HS-27A (cell line): Measurements from ENCODE around the gene UBE2J2.

ENCODE experiments used
- DNase-seq: peaks from one replicate; pipeline ENCODE4 v3.0.0-alpha.2; 2012; ENCODE audit warnings: low read depth, missing footprints

The UBE2J2 gene

DNA sequence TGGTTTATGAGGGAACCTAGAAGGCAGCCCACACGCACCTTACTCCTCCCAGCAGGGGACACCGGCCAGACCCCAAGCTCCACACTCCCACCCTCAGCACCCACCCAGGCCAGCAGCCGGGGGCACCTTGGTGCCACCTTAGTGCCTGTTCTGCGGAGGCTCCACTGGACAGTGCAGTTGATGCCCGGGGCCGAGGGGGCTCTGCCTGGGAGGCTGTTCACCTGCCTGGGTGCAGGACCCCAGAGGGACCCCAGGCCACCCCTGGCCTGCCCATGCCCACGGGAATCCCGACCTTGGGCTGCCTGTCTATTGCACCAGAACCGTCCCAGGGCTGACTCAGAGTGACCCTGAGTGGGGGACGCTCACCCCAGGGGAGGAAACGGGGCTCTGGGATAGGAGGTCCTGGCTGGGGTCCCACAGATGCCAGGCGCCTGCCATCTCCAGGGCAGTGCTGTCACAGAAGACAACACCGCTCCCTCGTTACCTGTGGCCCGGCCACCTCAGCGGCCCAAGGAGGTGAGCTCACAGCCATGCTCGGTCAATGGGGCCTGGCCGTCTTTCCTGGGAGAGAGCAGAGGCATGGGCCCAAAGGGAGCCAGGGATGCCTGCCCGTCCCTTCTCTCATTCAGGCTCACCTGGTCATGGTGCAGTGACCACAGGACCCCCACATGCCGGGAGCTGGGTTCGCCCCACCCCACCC is 7.3 kb upstream of the UBE2J2 start:
- DNase-seq: no peak

- DNase-seq: no peak
Observed at GRCh38 chr1:1279028-1279427, 5.4 kb upstream of the UBE2J2 start.

DNA sequence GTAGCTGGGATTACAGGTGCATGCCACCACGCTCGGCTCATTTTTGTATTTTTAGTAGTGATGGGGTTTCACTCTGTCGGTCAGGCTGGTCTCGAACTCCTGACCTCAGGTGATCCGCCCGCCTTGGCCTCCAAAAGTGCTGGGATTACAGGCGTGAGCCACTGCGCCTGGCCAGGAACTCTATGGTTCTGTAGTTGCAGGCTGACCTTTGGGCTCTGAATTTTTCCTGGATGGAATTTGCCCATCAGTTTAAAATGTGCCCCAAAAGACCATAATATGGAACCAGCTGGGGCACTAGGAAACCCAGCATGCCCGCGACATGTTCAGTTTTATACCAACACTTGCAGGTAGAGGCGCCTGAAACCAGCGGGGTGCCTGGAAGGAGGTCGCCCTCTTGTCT is 5.0 kb upstream of the UBE2J2 start:
- no peak for DNase-seq

GRCh38 chr1:1275836-1276235 is 2.2 kb upstream of the UBE2J2 start:
- no peak for DNase-seq

DNA sequence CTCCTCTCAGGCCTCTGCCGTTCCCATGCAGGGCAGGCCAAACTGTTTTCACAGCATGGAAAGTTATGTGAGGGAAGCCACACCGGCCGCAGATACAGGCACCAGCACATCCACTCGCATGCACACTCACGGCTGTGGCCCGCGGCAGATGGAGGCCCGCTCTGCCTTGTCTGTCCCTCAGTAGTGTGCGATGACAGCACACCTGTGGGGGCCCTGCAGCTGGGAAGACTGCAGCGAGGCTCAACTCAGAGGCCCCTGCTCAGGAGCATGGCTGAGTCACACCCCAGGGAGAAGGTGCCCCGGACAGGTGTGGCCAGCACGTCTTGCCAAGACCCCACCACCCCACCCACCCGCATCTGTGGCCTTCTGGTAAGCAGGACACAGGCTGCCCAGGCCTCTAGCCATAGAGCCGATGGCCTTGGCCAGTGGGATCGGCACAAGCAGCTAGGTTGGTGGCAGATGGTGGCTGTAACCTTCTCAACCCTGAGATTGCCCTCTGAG is 1.3 kb upstream of the UBE2J2 start:
- no peak for DNase-seq

- no peak for DNase-seq
Observed at GRCh38 chr1:1274299-1274930, 761 bp upstream of the UBE2J2 start.

GRCh38 chr1:1273209-1273511 is 494 bp downstream of the UBE2J2 start:
- no peak for DNase-seq

DNA sequence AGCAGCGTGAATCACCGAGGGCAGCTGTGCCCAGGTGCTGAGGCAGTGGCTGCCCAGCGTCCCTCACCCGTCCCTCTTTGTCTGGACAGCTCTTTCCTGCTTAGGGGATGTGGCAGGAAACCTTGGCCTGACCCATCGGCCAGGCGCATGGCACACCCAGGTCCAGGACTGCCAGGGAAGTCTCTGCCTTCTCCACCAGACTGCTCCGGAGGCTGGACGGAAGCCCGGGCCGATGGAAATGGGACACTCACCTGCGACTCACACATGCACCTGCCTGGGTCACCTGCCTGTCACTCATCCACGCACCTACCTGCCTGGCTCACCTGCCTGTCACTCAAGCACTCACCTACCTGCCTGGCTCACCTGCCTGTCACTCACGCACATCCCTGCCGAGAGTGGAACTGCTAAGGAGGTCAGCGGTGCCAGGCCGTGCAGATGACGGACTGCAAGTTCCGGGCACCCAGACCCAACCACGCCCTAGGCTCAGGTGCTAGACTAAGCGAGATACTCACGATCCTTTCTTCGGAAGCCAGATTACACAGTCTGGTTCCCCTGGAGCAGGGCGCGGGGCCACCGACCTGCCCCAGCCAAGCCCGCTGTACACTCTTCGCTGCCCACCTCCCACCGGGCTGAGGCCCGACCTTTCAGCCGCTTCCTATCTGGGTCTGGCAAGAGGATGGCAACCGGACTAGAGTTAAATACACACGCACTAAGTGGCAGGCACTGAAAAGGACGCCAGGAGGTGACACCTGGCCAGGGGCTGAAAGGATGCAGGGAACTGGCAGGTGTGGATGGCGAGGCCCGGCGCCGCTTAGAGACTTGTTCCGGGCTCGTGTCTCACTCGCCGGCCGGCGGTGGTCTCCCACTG is 1.1 kb downstream of the UBE2J2 start:
- no peak for DNase-seq

DNA sequence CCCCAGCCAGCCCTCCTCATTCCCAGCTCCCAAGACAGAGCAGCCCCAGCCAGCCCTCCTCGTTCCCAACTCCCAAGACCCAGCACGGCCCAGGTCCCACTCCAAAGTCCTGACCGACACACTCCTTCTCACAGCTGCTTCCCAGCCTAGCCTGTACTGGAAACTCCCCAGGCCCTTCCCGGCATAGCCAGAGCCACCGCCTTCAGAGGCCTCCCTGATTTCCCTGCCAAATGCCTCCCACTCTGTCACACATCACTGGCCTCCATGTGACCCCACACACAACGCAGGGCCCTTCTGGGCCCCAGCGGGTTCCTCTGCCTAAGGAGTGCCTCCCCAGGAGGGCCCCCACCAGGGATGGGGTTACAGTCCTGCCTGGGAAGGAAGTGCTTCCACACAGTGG is 2.8 kb downstream of the UBE2J2 start:
- DNase-seq: no peak

DNA sequence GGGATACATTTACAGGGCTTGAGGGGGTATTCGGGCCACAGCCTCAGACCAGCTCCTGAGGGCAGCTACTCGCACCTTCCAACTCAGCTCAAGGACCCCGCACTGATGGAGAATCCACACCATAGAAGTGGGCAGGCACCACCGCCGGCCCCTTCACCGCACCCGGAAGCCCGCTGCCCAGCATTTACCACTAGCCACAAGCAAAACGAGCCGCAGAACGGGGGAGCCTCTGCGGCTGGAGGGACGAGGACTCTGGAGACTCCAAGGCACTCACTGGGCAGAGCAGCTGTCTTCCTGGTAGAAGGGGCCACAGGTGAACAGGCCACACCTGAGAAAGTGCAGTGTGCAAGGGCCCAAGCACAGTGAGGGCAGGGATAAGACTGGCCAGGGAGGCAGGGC is 5.4 kb downstream of the UBE2J2 start:
- DNase-seq: no peak

GRCh38 chr1:1267488-1268283 is 6.0 kb downstream of the UBE2J2 start:
- DNase-seq: no peak

DNA sequence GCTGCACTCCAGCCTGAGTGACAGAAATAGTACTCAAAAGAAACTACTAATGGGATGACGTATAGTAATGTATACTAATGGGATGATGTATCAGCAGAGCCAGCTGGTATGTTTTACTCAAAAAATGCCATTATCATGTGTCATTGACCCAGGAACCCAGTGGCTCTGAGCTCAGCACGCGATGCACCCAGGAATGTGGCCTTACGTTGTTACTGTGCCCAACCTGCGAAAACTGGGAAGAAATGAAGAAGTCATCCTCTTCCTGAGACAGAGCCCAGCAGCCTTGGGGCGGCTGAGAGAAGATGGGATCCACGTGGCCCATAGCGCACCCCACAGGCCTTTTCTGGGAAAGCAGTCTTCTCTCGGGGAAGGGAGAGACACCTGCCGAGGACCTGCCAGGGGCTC is 8.8 kb downstream of the UBE2J2 start:
- peak; percentile 99 for DNase-seq

- no peak for DNase-seq
Observed at GRCh38 chr1:1264026-1264425, 9.6 kb downstream of the UBE2J2 start.

DNA sequence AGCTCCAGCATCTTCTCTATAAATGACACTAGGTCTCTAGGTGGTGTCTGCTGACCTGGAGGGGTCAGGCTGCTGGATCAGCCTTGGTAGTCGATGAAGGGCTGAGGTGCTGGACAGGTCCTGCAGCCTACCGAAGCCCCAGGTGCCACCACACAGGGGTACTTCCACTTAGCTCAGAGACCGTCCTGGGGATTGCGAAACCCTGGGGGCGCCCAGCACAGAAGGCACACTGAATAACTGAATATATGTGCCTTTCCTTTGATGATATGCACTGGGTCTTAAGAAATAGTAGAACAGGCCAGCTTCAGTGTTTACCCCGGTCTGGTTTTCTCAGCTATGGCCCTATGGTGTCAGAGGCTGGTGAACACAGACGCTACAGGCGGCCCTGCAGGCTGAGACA is 10.9 kb downstream of the UBE2J2 start:
- no peak for DNase-seq

DNA sequence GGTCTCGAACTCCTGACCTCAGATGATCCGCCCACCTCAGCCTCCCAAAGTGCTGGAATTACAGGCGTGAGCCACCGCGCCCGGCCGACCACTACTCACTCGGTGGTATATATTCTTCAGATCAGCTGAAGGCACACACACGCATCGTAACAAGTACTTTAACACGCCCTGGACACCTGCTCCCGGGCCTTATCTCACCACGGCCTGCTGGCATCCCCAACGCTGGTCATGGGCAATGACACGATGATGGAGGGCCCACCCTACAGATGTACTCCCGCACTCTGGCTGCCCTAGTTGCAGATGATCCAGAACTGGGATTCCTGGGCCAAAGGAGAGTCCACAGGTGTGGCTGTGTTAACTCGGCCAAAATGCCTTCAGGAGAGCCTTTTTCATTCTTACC is 11.6 kb downstream of the UBE2J2 start:
- no peak for DNase-seq

- no peak for DNase-seq
Observed at GRCh38 chr1:1260843-1261560, 12.7 kb downstream of the UBE2J2 start.

- DNase-seq: no peak
Observed at GRCh38 chr1:1259951-1260600, 13.6 kb downstream of the UBE2J2 start.

DNA sequence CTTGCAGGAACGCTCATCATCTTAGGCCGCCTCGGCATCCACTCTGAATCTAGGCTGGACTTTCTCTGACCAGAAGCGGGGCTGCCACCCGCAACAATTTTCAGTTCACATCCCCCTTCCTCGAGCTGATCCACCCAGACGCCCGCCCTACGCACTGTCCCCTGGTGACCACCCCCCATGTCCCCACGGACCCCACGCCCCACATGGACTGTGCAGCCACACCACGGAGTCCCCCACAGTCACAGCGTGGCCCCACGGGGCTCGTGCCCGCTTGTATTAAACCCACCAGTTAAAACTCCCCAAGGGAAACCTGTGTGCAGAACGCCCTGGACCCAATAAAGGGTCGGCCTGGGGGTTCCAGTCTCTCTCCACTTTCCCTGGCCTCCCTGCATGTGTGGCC is 14.1 kb downstream of the UBE2J2 start:
- no peak for DNase-seq

GRCh38 chr1:1259119-1259488 is 14.6 kb downstream of the UBE2J2 start:
- DNase-seq: no peak

- DNase-seq: no peak
Observed at GRCh38 chr1:1256956-1257871, 16.4 kb downstream of the UBE2J2 start.
